Neural crest cell (in vitro differentiated cells): ENCODE results near the gene CTDSPL. TPM values are rescaled to one million over a fixed set of nuclear protein-coding genes. Genes with fewer than 3 reads are reported as not detected.

Experiments
- DNase-seq: peaks from one replicate; pipeline ENCODE4 v3.0.0; 2021; ENCODE audit warnings: low read depth, mixed read lengths, low spot score
- H3K27ac Mint-ChIP-seq: one replicate; pipeline ENCODE4 v1.8.0; 2021; ENCODE audit warnings: mild to moderate bottlenecking, mixed read lengths; ENCODE audit not compliant: unreplicated experiment
- H3K27me3 Mint-ChIP-seq: 2 replicates; pipeline ENCODE4 v1.8.0; 2021; ENCODE audit warnings: low read depth, mild to moderate bottlenecking, mixed read lengths
- H3K36me3 Mint-ChIP-seq: 2 replicates; pipeline ENCODE4 v1.8.0; 2021; ENCODE audit warnings: low read depth, mild to moderate bottlenecking, mixed read lengths
- H3K4me1 Mint-ChIP-seq: 2 replicates; pipeline ENCODE4 v1.8.0; 2021; ENCODE audit warnings: mixed read lengths
- H3K4me3 Mint-ChIP-seq: one replicate; pipeline ENCODE4 v1.8.0; 2021; ENCODE audit warnings: mild to moderate bottlenecking, mixed read lengths
- H3K9me3 Mint-ChIP-seq: 2 replicates; pipeline ENCODE4 v1.8.0; 2021; ENCODE audit warnings: mixed read lengths
- CTCF ChIP-seq: fragments of 200-600 bp; sonication (generic); conservative IDR thresholded peaks from 2 replicates; pipeline ENCODE4 v1.5.0; 2021; ENCODE audit warnings: antibody characterized with exemption, mild to moderate bottlenecking
- total RNA-seq: library from RNA; stranded (reverse); gene quantifications from 2 replicates; pipeline ENCODE4 v1.2.1, GENCODE V29; 2021

Gene CTDSPL
- total RNA-seq, 1 donor from 2014 or later, result 42.2 TPM

DNA sequence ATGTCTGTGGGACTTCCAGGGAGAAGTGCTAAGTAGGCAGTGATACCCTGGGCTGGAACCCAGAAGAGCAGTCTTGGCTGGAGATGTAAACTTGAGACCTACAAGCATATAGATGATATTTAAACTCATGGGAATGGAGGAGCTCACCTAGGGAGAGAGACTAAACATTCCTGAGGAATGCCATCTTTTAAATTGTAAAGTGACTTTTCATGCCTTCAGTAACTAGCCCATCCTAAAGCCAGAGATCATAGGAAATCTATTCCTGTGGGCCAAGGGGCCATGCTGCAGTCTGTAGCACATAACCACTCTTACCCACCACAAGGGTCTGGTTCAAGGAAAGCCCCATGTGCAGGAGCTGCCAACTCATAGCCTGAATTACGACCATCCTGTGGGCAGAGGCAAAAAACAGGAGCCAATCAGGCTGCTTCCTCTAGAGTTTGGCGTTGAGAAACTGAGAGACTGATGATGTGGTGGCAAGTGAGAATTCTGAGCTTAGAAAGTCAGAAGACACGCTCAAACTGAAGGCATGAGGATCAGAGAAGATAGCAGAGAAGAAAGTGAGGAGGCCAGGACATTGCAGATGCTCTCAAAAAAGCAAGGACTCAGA, 37.5 kb downstream of the CTDSPL start:
- Mint-ChIP-seq H3K36me3 (peaks cover 5% of the 10 kb centered on the region), H3K9me3 (no peaks in the 10 kb centered on the region), H3K4me3 (no peak overlapping the region), H3K27ac (no peak overlapping the region), H3K27me3 (no peaks in the 10 kb centered on the region), H3K4me1 (peaks cover 32% of the 10 kb centered on the region)
- no peak for DNase-seq
- TF ChIP-seq CTCF, result no peak

DNA sequence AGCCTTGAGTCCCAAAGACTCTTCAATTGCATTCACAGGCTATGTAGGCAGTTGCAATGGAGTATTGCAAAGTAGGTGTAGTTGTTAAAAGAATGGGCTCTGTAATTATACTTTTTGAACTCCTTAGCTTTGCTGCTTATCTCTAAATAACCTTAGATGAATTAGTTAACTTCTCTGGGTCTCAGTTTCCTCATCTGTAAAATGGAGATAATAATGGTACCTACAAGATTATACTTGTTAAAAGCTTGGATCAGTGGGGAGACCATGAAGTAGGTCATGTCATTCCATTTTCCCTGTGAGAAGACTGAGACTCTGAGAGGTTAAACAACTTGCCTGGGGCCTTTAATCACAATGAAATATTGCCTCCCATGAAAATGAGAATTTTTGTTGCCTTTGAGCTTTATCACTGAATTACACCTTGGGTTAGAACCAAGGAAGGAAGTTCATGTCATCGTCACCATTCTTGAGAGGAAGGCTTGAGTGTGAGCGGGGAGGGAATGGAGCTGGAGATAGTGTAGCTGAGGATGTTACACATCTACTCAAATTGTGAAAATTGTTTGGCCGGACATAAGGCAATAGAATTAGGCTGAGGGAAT, 38.1 kb downstream of the CTDSPL start:
- Mint-ChIP-seq H3K27me3 (no peaks in the 10 kb centered on the region), H3K9me3 (no peaks in the 10 kb centered on the region), H3K27ac (no peak overlapping the region), H3K4me3 (no peak overlapping the region), H3K36me3 (peaks cover 5% of the 10 kb centered on the region), H3K4me1 (peaks cover 34% of the 10 kb centered on the region)
- no peak for TF ChIP-seq CTCF
- no peak for DNase-seq

DNA sequence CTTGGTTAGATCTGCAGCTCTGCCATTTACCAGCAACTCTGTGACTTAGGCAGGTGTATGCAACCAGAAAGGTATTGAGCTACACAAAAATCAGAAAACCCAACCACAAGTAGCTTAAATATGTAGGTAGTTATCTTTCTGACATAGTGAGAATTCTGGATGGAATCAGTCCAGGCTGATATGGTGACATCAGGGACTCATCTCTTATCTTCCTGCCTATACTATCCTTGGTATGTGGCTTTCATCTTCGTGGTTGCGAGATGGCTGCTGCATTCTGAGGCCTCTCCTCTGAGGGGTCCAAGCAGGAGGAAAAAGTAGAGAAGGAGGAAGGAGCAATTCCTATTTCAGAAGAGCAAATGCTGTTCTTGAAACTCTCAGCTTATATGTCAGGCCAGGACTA, 40.0 kb downstream of the CTDSPL start:
- no peak overlapping the region for H3K4me3 Mint-ChIP-seq
- H3K4me1 Mint-ChIP-seq, result peaks cover 47% of the 10 kb centered on the region
- H3K27ac Mint-ChIP-seq, result no peak overlapping the region
- no peak for DNase-seq
- H3K36me3 Mint-ChIP-seq, result peaks cover 5% of the 10 kb centered on the region
- no peaks in the 10 kb centered on the region for H3K27me3 Mint-ChIP-seq
- H3K9me3 Mint-ChIP-seq, result no peaks in the 10 kb centered on the region
- TF ChIP-seq CTCF, result no peak

- no peak for DNase-seq
- Mint-ChIP-seq H3K27me3 (no peaks in the 10 kb centered on the region), H3K36me3 (peaks cover 5% of the 10 kb centered on the region), H3K9me3 (no peaks in the 10 kb centered on the region), H3K4me3 (peak overlapping the region; percentile 16), H3K4me1 (peaks cover 53% of the 10 kb centered on the region), H3K27ac (peak overlapping the region; percentile 32)
- no peak for TF ChIP-seq CTCF
These were observed 41.0 kb downstream of the CTDSPL start for GRCh38 chr3:37902674-37903073.

DNA sequence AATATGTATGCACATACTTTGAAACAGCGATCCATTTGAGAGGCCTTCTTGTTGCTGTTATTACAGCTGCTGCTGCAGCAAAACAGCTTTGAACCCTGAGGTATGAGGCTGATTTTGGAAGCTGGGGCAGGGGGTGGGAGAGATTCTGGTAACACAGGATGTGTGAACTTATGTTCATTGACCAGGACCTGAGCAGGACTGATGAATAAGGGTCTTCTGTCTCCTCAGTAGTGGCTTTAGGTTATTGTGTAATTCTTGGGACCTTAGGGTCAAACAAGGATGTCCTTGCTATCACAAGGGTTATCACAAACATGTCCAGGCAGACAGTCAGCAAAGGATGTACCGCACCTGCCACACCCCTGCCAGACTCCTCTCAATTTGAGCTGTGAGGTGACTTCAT, 41.6 kb downstream of the CTDSPL start:
- no peak for TF ChIP-seq CTCF
- Mint-ChIP-seq H3K9me3 (no peaks in the 10 kb centered on the region), H3K36me3 (peaks cover 5% of the 10 kb centered on the region), H3K27me3 (no peaks in the 10 kb centered on the region), H3K4me1 (peaks cover 59% of the 10 kb centered on the region), H3K27ac (no peak overlapping the region), H3K4me3 (no peak overlapping the region)
- no peak for DNase-seq
